Activated CD4-positive, alpha-beta memory T cell treated with anti-CD3 and anti-CD28 coated beads, Interleukin-2, amount 10 ng/mL, durations not matched to agents 7 days and 5 days (primary cell): ENCODE measurements around the gene ADGRB3. TPM values are rescaled to one million over a fixed set of nuclear protein-coding genes. Genes with fewer than 3 reads are reported as not detected.
"Not testable (repeated sequence)": the region's sequence is repeated elsewhere in the genome, so short reads cannot be mapped to it uniquely, and the experiment has no call there.

Experiments
- CTCF ChIA-PET: fragments of 350-600 bp; sonication (Branson Sonifier 250); formaldehyde crosslinking; loops from one replicate; lab custom pipeline; 2021; ENCODE audit warnings: antibody characterized with exemption, inconsistent platforms; lab: Charles Lee
- POLR2A ChIA-PET: fragments of 350-600 bp; sonication (Branson Sonifier 250); formaldehyde crosslinking; loops from one replicate; lab custom pipeline; 2021; ENCODE audit warnings: antibody characterized with exemption; lab: Charles Lee
- DNase-seq: peaks from one replicate; pipeline ENCODE4 v3.0.0-alpha.2; 2020
- H3K27ac Mint-ChIP-seq: one replicate; pipeline ENCODE4 v1.8.0; 2021; ENCODE audit warnings: mild to moderate bottlenecking, mixed read lengths
- H3K27me3 Mint-ChIP-seq: one replicate; pipeline ENCODE4 v1.8.0; 2021; ENCODE audit warnings: mixed read lengths
- H3K36me3 Mint-ChIP-seq: one replicate; pipeline ENCODE4 v1.8.0; 2021; ENCODE audit warnings: low read depth, mixed read lengths
- H3K4me1 Mint-ChIP-seq: one replicate; pipeline ENCODE4 v1.8.0; 2021; ENCODE audit warnings: mixed read lengths
- H3K4me3 Mint-ChIP-seq: one replicate; pipeline ENCODE4 v1.8.0; 2021; ENCODE audit warnings: mild to moderate bottlenecking, mixed read lengths
- H3K9me3 Mint-ChIP-seq: one replicate; pipeline ENCODE4 v1.8.0; 2021; ENCODE audit warnings: mixed read lengths
- total RNA-seq, 2 experiments: library from RNA; stranded (reverse); gene quantifications; one replicate each; pipeline ENCODE4 v1.2.3, GENCODE V29; 2021

ADGRB3 gene
- total RNA-seq, 2 experiments from 2014 or later: not detected

GRCh38 chr6:68741501-68742386, 106.7 kb downstream of the ADGRB3 start:
- no peaks in the 10 kb centered on the region for H3K9me3 Mint-ChIP-seq
- no peak overlapping the region for H3K4me3 Mint-ChIP-seq
- no peaks in the 10 kb centered on the region for H3K27me3 Mint-ChIP-seq
- POLR2A ChIA-PET: interaction anchor here (0.9 kb wide), 1 partner anchor 19 kb away, joined by 3 read pairs; no protein-coding TSS in a partner anchor
- H3K36me3 Mint-ChIP-seq: no peaks in the 10 kb centered on the region
- no peak overlapping the region for H3K27ac Mint-ChIP-seq
- CTCF ChIA-PET: interaction anchor here (0.6 kb wide), 1 partner anchor 36 kb away, joined by 3 read pairs; no protein-coding TSS in a partner anchor
- H3K4me1 Mint-ChIP-seq: peaks cover 4% of the 10 kb centered on the region
- DNase-seq: no peak

- ChIA-PET POLR2A (no interaction called here), CTCF (no interaction called here)
- H3K9me3 Mint-ChIP-seq: no peaks in the 10 kb centered on the region
- no peaks in the 10 kb centered on the region for H3K36me3 Mint-ChIP-seq
- DNase-seq: no peak
- no peak overlapping the region for H3K4me3 Mint-ChIP-seq
- no peaks in the 10 kb centered on the region for H3K27me3 Mint-ChIP-seq
- H3K27ac Mint-ChIP-seq: no peak overlapping the region
- H3K4me1 Mint-ChIP-seq: peaks cover 4% of the 10 kb centered on the region
Observed at GRCh38 chr6:68743099-68743498, 108.0 kb downstream of the ADGRB3 start.

GRCh38 chr6:68744376-68744775, 109.3 kb downstream of the ADGRB3 start:
- POLR2A ChIA-PET, H3K27ac Mint-ChIP-seq, DNase-seq, H3K27me3 Mint-ChIP-seq, H3K9me3 Mint-ChIP-seq, H3K4me1 Mint-ChIP-seq, CTCF ChIA-PET, H3K4me3 Mint-ChIP-seq, H3K36me3 Mint-ChIP-seq: not testable (repeated sequence)

DNA sequence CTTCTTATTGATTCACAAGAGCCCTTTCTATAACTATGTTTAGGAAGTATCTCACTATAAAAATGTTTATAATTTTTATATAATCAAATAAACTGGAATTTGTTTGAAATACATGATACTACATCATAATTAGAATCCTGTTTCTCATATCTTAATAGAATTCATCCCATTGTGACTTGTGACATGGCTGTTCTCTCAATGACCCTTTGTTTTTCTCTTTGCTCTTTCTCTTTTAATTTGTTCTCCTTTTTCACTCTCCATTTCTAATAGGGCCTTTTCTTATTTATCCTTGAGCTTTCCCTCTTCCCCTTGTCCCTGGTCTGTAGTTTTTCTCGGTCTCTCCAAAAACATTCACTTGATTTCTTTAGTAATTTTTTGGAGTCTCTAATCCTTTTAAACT, 111.3 kb downstream of the ADGRB3 start:
- Mint-ChIP-seq H3K4me3 (no peak overlapping the region), H3K4me1 (no peaks in the 10 kb centered on the region), H3K27me3 (no peaks in the 10 kb centered on the region), H3K36me3 (no peaks in the 10 kb centered on the region), H3K9me3 (no peaks in the 10 kb centered on the region), H3K27ac (no peak overlapping the region)
- ChIA-PET CTCF (no interaction called here), POLR2A (no interaction called here)
- DNase-seq: no peak

- H3K36me3 Mint-ChIP-seq: no peaks in the 10 kb centered on the region
- no peak overlapping the region for H3K27ac Mint-ChIP-seq
- no peaks in the 10 kb centered on the region for H3K4me1 Mint-ChIP-seq
- H3K27me3 Mint-ChIP-seq: no peaks in the 10 kb centered on the region
- no peak overlapping the region for H3K4me3 Mint-ChIP-seq
- ChIA-PET CTCF (no interaction called here), POLR2A (no interaction called here)
- no peak for DNase-seq
- H3K9me3 Mint-ChIP-seq: no peaks in the 10 kb centered on the region
Observed at GRCh38 chr6:68747110-68747790, 112.2 kb downstream of the ADGRB3 start.

- DNase-seq, H3K27me3 Mint-ChIP-seq, H3K27ac Mint-ChIP-seq, H3K4me1 Mint-ChIP-seq, CTCF ChIA-PET, H3K9me3 Mint-ChIP-seq, H3K36me3 Mint-ChIP-seq, H3K4me3 Mint-ChIP-seq, POLR2A ChIA-PET: not testable (repeated sequence)
Observed at GRCh38 chr6:68747832-68748231, 112.8 kb downstream of the ADGRB3 start.

DNA sequence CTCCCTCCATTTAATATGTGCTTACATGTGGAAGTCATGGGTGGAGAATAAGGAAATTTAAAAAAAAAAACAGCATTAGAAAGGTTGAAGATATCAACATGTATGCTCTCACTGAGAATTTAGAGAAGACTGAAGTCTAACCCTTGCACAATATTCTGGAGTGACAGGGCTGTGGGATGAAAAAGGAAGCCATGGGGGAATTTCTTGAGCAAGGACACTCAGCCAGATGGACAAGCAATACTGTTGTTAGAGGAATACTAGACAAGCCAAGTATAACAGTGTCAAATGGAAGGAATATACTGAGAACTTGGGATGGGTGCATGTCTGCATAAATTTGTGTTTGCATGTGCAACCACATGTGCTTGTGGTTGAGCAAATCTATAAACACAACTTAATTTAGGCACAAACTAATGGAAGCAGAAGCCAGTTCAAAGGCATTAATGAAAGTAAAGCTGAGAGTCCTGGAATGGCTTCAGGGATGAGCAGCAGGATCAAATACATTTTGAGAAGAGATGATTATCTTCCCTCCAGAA, 119.7 kb downstream of the ADGRB3 start:
- Mint-ChIP-seq H3K27ac (no peak overlapping the region), H3K4me1 (no peaks in the 10 kb centered on the region), H3K36me3 (no peaks in the 10 kb centered on the region), H3K27me3 (no peaks in the 10 kb centered on the region), H3K9me3 (no peaks in the 10 kb centered on the region), H3K4me3 (no peak overlapping the region)
- ChIA-PET POLR2A (no interaction called here), CTCF (no interaction called here)
- no peak for DNase-seq

DNA sequence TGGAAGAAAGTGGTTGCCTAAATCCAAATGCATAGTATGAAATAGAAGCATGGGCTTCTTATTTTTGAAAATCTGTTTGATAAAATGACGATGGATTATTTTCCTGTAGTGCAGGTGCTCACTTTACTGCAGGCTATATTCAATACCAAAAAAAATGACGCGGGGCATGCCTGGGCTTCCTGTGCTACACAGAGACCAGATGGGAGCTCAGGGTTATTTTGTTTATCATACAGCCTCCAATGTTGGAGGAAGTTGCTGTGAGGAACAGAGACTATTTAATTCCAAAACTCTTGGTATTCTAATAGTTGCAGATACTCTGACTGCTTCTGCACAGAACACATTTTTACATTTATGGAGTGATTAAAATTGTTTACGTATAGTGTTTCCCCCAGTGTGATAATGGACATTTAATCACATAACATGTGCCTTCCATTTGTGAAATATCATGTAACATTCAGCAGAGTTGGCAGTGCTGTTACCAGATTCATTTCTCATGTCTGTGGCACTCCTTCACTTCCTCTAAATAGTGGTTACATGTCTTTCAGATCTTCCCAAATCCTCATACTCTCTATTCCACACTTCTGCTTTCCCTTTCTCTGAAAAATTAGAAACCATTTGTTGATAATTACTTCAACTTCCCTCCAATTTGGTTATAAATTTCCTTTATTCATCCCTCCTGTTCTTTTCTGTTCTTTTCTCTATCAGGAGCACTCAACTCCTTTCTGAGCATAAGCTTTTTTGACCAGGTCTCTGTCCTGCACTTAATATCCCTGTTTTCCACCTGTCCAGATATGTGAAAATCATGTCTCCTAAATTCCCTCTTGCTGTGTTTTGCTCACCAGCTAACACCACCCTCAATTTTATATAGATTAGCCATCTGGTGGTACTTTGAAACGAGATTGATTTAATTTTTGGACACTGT, 121.6 kb downstream of the ADGRB3 start:
- H3K27me3 Mint-ChIP-seq: no peaks in the 10 kb centered on the region
- H3K4me3 Mint-ChIP-seq: no peak overlapping the region
- no peaks in the 10 kb centered on the region for H3K9me3 Mint-ChIP-seq
- H3K4me1 Mint-ChIP-seq: no peaks in the 10 kb centered on the region
- no peaks in the 10 kb centered on the region for H3K36me3 Mint-ChIP-seq
- ChIA-PET POLR2A (no interaction called here), CTCF (no interaction called here)
- H3K27ac Mint-ChIP-seq: no peak overlapping the region
- no peak for DNase-seq

DNA sequence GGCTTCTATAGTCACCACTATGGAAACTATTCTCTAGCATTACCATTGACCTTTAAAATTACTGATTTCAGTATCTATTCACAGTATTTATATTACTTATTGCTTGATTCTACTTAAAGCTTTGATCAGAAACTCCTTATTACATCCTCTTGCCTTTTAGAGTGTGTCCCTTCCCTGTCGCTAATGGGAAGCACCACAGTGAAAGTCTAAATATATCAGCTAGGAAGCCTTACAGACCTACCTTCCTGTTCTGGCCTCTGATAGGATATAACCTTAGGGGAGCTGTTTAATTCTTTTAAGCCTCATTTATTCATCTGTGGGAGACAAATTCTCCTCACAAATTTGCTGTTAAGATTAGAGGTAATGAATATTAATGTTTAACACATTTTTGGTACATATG, 122.7 kb downstream of the ADGRB3 start:
- Mint-ChIP-seq H3K27me3 (no peaks in the 10 kb centered on the region), H3K27ac (no peak overlapping the region), H3K4me3 (no peak overlapping the region), H3K9me3 (no peaks in the 10 kb centered on the region), H3K4me1 (no peaks in the 10 kb centered on the region), H3K36me3 (no peaks in the 10 kb centered on the region)
- ChIA-PET CTCF (no interaction called here), POLR2A (no interaction called here)
- no peak for DNase-seq

DNA sequence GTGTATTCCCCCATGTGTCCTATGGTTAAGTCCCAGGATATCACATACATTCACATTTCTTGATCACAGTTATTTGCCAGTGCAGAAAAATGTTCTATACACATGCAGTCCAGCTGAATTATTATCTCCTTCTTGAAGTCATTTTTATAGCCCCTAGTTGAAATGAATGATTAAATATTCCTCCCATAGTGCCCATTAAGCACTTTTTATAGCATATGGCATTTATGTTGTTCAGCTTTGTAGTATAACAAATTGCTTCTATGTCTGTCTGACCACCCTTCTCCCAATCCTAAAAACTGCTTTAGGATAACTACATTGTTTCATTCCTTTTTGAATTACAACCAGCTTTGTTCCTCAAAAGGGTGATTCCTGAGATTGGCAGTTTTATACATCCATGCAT, 123.5 kb downstream of the ADGRB3 start:
- Mint-ChIP-seq H3K27ac (no peak overlapping the region), H3K4me3 (no peak overlapping the region), H3K9me3 (no peaks in the 10 kb centered on the region), H3K27me3 (no peaks in the 10 kb centered on the region), H3K36me3 (no peaks in the 10 kb centered on the region), H3K4me1 (no peaks in the 10 kb centered on the region)
- DNase-seq: no peak
- CTCF ChIA-PET: no interaction called here
- POLR2A ChIA-PET: no interaction called here

DNA sequence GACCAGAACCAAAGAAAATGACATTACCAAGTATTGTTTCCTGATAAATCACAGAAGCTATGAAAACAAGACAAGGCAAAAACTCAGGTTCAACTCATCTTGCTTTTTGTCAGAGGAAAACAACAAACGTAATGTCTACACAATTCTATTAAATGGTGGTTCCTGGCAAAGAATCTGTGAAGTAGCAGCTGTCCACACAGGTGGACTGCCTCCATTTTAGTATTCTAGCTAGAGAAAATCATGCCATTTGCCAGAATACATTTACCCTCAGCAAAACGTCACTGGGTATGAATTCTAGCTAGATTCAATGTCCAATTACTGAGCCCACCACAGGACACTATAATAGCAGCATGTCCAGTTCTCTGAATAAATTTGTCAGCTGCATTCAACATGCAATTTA, 125.4 kb downstream of the ADGRB3 start:
- Mint-ChIP-seq H3K36me3 (no peaks in the 10 kb centered on the region), H3K4me1 (no peaks in the 10 kb centered on the region), H3K27ac (no peak overlapping the region), H3K9me3 (no peaks in the 10 kb centered on the region), H3K27me3 (no peaks in the 10 kb centered on the region), H3K4me3 (no peak overlapping the region)
- DNase-seq: no peak
- POLR2A ChIA-PET: interaction anchor here (0.9 kb wide), 1 partner anchor 19 kb away, joined by 3 read pairs; no protein-coding TSS in a partner anchor
- CTCF ChIA-PET: no interaction called here

DNA sequence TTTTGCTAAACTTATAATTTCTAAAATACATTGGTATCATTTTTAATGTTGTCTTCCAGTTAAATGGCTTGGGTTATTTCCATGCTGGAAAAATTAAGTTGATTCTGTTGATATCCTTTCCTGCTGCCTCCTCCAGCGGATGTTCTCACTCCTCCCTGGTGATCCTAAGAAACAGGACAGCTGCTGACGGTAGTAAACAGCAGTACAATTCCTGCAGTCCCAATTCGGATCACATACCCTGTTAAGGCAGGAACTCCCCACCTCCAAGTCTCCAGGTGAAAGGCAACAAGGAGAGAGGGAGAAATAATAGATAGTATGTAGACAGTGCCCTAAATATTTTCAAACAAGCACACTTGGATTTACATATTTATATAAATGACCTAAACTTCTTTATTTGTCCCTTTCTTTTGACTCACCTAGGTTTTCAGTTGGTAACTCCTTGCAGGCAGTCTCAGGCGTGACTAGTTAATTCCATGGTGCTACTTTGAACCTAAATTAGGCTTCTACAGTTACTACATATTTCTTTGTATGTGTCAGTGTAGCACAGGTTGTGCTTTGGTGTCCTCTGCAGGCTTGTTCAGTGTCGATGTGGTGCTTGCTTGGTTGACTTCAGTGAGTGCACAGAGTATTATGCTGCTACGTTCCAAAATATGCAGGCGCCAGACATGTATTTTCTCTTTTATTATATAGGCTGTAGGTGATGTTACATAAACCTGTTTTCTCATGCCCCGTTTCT, 126.0 kb downstream of the ADGRB3 start:
- ChIA-PET POLR2A (interaction anchor here (0.9 kb wide), 1 partner anchor 20 kb away, joined by 3 read pairs; no protein-coding TSS in a partner anchor), CTCF (no interaction called here)
- Mint-ChIP-seq H3K4me1 (no peaks in the 10 kb centered on the region), H3K27me3 (no peaks in the 10 kb centered on the region), H3K9me3 (no peaks in the 10 kb centered on the region), H3K27ac (no peak overlapping the region), H3K36me3 (no peaks in the 10 kb centered on the region), H3K4me3 (no peak overlapping the region)
- no peak for DNase-seq
